Measurements from ENCODE around the gene CEP57L1. TPM values are rescaled to one million over a fixed set of nuclear protein-coding genes. Genes with fewer than 3 reads are reported as not detected.

CEP57L1 gene
- total RNA-seq, 6 donors from 2014 or later, result 6.8 to 34.6 (median 12.8) TPM

DNA sequence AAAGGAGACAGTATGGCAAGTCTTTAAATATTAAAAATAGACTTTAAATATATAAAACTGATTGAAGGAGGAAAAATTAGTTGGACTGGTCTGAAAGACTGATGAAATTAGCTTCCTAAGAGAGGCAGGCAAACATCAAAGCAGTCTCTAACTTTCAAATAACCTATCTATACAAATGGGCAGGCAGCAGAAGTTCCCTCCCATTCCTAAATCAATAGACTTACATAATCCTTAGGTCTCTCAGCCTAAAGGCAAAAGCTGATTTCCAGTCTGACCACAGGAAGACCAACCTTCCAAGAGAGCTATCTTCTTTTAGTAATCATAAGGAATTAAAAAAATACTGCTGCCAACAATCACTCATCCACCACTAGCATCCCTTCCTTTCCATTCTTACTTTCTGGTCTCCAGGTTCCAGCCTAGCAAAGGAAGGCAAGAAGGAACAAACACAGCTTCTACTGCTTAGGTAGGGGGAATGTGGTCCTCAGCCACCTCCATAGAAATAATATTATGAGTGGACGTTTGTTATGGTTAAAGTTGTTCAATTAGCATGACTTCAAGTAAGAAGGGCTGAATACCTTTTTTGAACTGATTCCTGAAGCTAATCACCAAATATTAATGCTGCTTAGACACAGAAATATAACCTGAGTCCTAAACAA lies 44.7 kb upstream of the CEP57L1 start:
- no peaks in the 10 kb centered on the region for H3K9me3 ChIP-seq
- no peak for DNase-seq
- H3K27me3 ChIP-seq, result no peaks in the 10 kb centered on the region
- ATAC-seq (ENCODE audit: low FRiP score in 2 of 2), result no peak
- no peak overlapping the region for H3K4me3 ChIP-seq
- 76 to 86% methylated on average over 1 of the region's 1 CpG for WGBS, 2 donors
- H3K4me1 ChIP-seq, result peaks cover 0 to 15% (median 5%) of the 10 kb centered on the region in 4 donors
- TF ChIP-seq EP300 (IDR thresholded peaks at IDR 0.05) (no peak), POLR2A (IDR thresholded peaks at IDR 0.05) (no peak), POLR2AphosphoS5 (IDR thresholded peaks at IDR 0.05) (no peak)
- TF ChIP-seq, protein P1, sequence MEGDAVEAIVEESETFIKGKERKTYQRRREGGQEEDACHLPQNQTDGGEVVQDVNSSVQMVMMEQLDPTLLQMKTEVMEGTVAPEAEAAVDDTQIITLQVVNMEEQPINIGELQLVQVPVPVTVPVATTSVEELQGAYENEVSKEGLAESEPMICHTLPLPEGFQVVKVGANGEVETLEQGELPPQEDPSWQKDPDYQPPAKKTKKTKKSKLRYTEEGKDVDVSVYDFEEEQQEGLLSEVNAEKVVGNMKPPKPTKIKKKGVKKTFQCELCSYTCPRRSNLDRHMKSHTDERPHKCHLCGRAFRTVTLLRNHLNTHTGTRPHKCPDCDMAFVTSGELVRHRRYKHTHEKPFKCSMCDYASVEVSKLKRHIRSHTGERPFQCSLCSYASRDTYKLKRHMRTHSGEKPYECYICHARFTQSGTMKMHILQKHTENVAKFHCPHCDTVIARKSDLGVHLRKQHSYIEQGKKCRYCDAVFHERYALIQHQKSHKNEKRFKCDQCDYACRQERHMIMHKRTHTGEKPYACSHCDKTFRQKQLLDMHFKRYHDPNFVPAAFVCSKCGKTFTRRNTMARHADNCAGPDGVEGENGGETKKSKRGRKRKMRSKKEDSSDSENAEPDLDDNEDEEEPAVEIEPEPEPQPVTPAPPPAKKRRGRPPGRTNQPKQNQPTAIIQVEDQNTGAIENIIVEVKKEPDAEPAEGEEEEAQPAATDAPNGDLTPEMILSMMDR (IDR thresholded peaks at IDR 0.05), result no peak
- H3K27ac ChIP-seq, result no peak overlapping the region
- H3K36me3 ChIP-seq, result no peaks in the 10 kb centered on the region

DNA sequence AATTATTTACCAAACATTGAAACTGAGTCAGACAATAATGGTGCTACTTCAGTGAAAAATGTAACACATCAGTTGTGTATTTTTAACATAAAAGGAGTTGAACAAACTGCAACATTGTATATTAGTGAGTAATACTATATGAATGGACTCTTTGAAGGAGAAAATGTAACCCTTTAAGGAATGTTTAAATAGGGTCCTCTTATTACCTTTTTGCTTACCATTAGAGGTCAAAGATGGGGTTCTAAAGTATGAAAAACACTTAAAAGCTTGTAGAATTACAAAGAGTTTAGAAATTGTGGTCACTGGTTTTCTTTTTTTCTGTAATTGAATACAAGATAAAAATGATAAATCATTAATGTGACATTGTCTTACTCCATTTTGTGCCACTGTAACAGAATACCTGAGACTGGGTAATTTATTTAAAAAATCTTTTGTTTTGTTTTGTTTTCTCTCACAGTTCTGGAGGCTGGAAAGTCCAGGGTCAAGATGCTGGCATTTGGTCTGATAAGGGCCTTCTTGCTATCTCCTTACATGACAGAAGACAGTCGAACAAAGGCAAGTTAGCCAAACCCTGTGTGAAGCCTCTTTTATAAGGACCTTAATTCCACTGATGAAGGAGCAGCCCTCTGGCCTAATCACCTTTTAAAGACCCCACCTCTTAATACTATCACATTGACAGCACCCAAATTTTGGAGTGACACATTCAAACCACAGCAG lies 43.8 kb upstream of the CEP57L1 start:
- Histone ChIP-seq H3K9me3 (no peaks in the 10 kb centered on the region), H3K27ac (no peak overlapping the region), H3K27me3 (no peaks in the 10 kb centered on the region), H3K36me3 (no peaks in the 10 kb centered on the region), H3K4me3 (no peak overlapping the region), H3K4me1 (peaks cover 0 to 18% (median 5%) of the 10 kb centered on the region in 4 donors)
- DNase-seq, result no peak
- TF ChIP-seq POLR2AphosphoS5 (IDR thresholded peaks at IDR 0.05) (no peak), EP300 (IDR thresholded peaks at IDR 0.05) (no peak), POLR2A (IDR thresholded peaks at IDR 0.05) (no peak)
- TF ChIP-seq, protein P1 (IDR thresholded peaks at IDR 0.05), result no peak
- WGBS, 2 donors, result 87 to 95% methylated on average over 1 of the region's 1 CpG
- ATAC-seq (ENCODE audit: low FRiP score in 2 of 2), result no peak

DNA sequence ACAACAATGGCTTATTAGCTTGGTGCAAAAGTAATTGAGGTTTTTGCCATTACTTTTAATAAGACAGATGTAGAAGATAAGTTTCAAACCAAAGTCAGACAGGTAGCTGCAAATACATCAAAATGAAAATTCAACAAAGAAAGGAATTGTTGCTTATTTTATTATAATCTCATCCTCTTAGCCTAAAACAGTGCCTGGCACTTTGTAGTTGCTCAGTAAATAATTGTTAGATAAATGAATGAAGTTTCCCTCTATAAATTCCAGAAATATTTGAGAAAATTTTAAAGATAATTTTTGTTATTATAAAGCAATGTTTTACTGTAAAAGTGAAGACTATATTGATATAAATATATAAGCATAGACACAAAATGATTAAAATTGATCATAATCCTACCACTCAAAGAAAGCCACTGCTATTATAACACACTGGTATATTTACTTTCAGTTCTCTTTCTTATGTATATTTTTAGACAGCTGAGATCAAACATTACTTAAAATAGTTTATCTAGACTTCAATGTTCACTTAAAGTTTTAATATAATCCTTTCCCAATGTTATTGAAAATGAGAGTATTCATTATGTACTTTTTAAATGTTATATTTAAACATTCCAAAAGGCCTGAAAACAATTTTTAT lies 43.2 kb upstream of the CEP57L1 start:
- no peak for TF ChIP-seq POLR2AphosphoS5 (IDR thresholded peaks at IDR 0.05)
- Histone ChIP-seq H3K27me3 (no peaks in the 10 kb centered on the region), H3K9me3 (no peaks in the 10 kb centered on the region), H3K36me3 (no peaks in the 10 kb centered on the region), H3K27ac (no peak overlapping the region), H3K4me3 (no peak overlapping the region), H3K4me1 (peaks cover 0 to 18% (median 5%) of the 10 kb centered on the region in 4 donors)
- DNase-seq (no peak), ATAC-seq (ENCODE audit: low FRiP score in 2 of 2) (no peak)

DNA sequence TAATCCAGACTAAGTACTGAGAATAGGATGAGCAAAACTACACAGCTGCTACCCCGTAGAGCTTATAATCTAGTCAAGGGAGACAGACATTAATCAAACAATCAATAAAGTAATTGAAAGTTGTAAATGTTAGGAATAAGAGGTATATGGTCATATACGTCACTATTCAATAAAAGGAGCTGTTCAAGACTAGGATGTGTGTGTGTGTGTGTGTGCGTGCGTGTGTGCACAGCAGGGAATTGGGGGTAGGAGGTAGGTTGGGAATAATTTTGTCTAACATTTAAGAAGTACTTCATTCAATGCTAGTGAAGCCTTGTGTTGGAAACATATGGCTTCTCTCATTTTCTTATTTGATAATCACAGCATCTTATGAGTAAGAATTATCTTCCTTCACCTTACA lies 42.5 kb upstream of the CEP57L1 start:
- TF ChIP-seq POLR2A (IDR thresholded peaks at IDR 0.05) (no peak), EP300 (IDR thresholded peaks at IDR 0.05) (no peak), POLR2AphosphoS5 (IDR thresholded peaks at IDR 0.05) (no peak)
- TF ChIP-seq, protein P1 (IDR thresholded peaks at IDR 0.05), result no peak
- peaks cover 0 to 23% (median 5%) of the 10 kb centered on the region in 4 donors for H3K4me1 ChIP-seq
- 89 to 94% methylated on average over 4 of the region's 4 CpGs for WGBS, 2 donors
- H3K27me3 ChIP-seq, result no peaks in the 10 kb centered on the region
- ATAC-seq (ENCODE audit: low FRiP score in 2 of 2) (no peak), DNase-seq (no peak)
- H3K36me3 ChIP-seq, result no peaks in the 10 kb centered on the region
- H3K27ac ChIP-seq, result no peak overlapping the region
- H3K4me3 ChIP-seq, result no peak overlapping the region
- H3K9me3 ChIP-seq, result no peaks in the 10 kb centered on the region

DNA sequence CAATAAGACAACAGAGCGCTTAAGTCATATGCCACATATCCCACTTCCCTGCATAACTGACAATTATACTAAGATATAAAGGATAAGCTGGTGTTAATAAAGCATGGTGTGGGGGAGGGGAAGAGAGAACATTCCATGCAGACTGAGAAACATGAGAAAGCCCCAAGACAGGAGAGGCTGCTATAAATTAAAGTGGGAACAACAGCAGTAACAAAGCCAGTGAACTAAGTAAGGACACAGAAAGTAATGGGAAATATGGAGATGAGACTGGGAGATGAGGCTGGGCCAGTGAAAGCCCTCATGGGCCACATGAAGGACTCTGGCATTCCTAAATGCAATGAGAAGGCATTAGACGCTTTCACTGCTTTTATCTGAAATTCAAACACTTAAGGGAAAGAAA lies 42.0 kb upstream of the CEP57L1 start:
- ATAC-seq (ENCODE audit: low FRiP score in 2 of 2) (no peak), DNase-seq (no peak)
- no peak overlapping the region for H3K27ac ChIP-seq
- H3K4me1 ChIP-seq, result peaks cover 3 to 26% (median 6%) of the 10 kb centered on the region in 4 donors
- no peaks in the 10 kb centered on the region for H3K36me3 ChIP-seq
- TF ChIP-seq POLR2A (IDR thresholded peaks at IDR 0.05) (no peak), EP300 (IDR thresholded peaks at IDR 0.05) (no peak), POLR2AphosphoS5 (IDR thresholded peaks at IDR 0.05) (no peak)
- TF ChIP-seq, protein P1 (IDR thresholded peaks at IDR 0.05), result no peak
- no peaks in the 10 kb centered on the region for H3K27me3 ChIP-seq
- 87 to 90% methylated on average over 2 of the region's 2 CpGs for WGBS, 2 donors
- no peak overlapping the region for H3K4me3 ChIP-seq
- H3K9me3 ChIP-seq, result no peaks in the 10 kb centered on the region

Measured in upper lobe of left lung (tissue), 6 donors.